K562 (cell line): Measurements from ENCODE around the gene SYNE2. TPM values are rescaled to one million over a fixed set of nuclear protein-coding genes. Genes with fewer than 3 reads are reported as not detected.

Experiments
- ATAC-seq: fragments of 200-7000 bp; cut with Tn5 transposase; 3 replicates; pipeline ENCODE4 v1.9.1; 2020; ENCODE audit warnings: moderate library complexity
- BruUV-seq: library from RNA; stranded (reverse); fragments of 400-500 nt; replicated peaks from 2 replicates; lab custom pipeline; 2021; lab: Mats Ljungman, UMichigan
- CTCF ChIA-PET: fragments of 300-600 bp; formaldehyde crosslinking; extraction: SDS; loops from one replicate; lab custom pipeline; 2021; ENCODE audit warnings: low intra/inter-chr PET ratio; lab: Yijun Ruan, JAX
- POLR2A ChIA-PET: fragments of 300-600, 350-650 bp; sonication (Branson Sonifier 250); formaldehyde crosslinking; extraction: SDS; loops from one replicate; lab custom pipeline; 2021; ENCODE audit warnings: antibody characterized with exemption, inconsistent platforms; lab: Yijun Ruan, JAX
- DNase-seq, 4 experiments: peaks; one replicate each; pipeline versions ENCODE4 v3.0.0 to v3.0.0-alpha.2; 2011 to 2018; ENCODE audit warnings: low spot score in 3 of 4, mixed read lengths in 3 of 4; ENCODE audit errors: extremely low read depth in 1 of 4
- FAIRE-seq: peaks from 2 replicates; lab custom pipeline; 2011; peaks lifted over from hg19 to GRCh38; lab: Jason Lieb, UNC
- H2AFZ ChIP-seq: 2 replicates; pipeline ENCODE4 v1.6.0; 2011; ENCODE audit warnings: low read depth, low read length, control low read depth, inconsistent platforms
- H3K27ac ChIP-seq: fragments of 200-600 bp; 3 replicates; pipeline ENCODE4 v1.8.0; 2011; ENCODE audit warnings: low read depth, mild to moderate bottlenecking, control low read depth, inconsistent platforms, low read length, moderate library complexity, mixed read lengths; ENCODE audit errors: extremely low read depth
- H3K27me3 ChIP-seq, 2 experiments: fragments of 300-600 bp in 1 of 2; 2 replicates in 1 of 2; 3 replicates in 1 of 2; pipeline versions ENCODE4 v1.6.0 to v1.8.0; 2011; ENCODE audit warnings: inconsistent platforms in 2 of 2, low read length in 2 of 2, mild to moderate bottlenecking in 1 of 2, mixed read lengths in 1 of 2, moderate library complexity in 1 of 2; ENCODE audit not compliant: control insufficient read depth in 2 of 2, insufficient read depth in 2 of 2
- H3K36me3 ChIP-seq: fragments of 300-600 bp; 3 replicates; pipeline ENCODE4 v1.8.0; 2011; ENCODE audit warnings: mild to moderate bottlenecking, low read length, inconsistent platforms; ENCODE audit not compliant: control insufficient read depth, insufficient read depth
- H3K4me1 ChIP-seq, 2 experiments: fragments of 200-600 bp in 1 of 2; replicated peaks in 1 of 2; 2 replicates in 1 of 2; 3 replicates in 1 of 2; pipeline versions ENCODE4 v1.5.1 to v1.8.0; 2011; ENCODE audit warnings: inconsistent platforms in 2 of 2, low read length in 2 of 2, mild to moderate bottlenecking in 1 of 2, mixed read lengths in 1 of 2, moderate library complexity in 1 of 2; ENCODE audit not compliant: control insufficient read depth in 2 of 2, insufficient read depth in 2 of 2
- H3K4me2 ChIP-seq: 2 replicates; pipeline ENCODE4 v1.6.1; 2011; ENCODE audit warnings: low read length, control low read depth, inconsistent platforms, mixed read lengths; ENCODE audit not compliant: insufficient read depth
- H3K4me3 ChIP-seq: fragments of 200-600 bp; sonication (generic), shearing (Covaris generic); 2 replicates; pipeline ENCODE4 v1.5.1; 2016; ENCODE audit warnings: control low read depth, inconsistent platforms
- H3K79me2 ChIP-seq: fragments of 200-600 bp; 3 replicates; pipeline ENCODE4 v1.8.0; 2011; ENCODE audit warnings: low read length, inconsistent platforms; ENCODE audit not compliant: control insufficient read depth, insufficient read depth
- H3K9ac ChIP-seq, 2 experiments: 2 replicates each; pipeline versions ENCODE4 v1.6.0 to v1.6.1; 2011; ENCODE audit warnings: low read depth in 2 of 2, low read length in 2 of 2, control low read depth in 1 of 2, inconsistent platforms in 1 of 2, mild to moderate bottlenecking in 1 of 2, mixed read lengths in 1 of 2; ENCODE audit not compliant: insufficient read depth in 1 of 2
- H3K9me1 ChIP-seq: one replicate; pipeline ENCODE4 v1.6.0; 2011; ENCODE audit warnings: inconsistent platforms, mild to moderate bottlenecking, low read length, moderate library complexity; ENCODE audit not compliant: control insufficient read depth, insufficient read depth
- H3K9me3 ChIP-seq: replicated peaks from 2 replicates; pipeline ENCODE4 v1.5.1; 2011; ENCODE audit warnings: low read depth, low read length, inconsistent platforms; ENCODE audit not compliant: control insufficient read depth, insufficient read depth
- H4K20me1 ChIP-seq: replicated peaks from 2 replicates; pipeline ENCODE4 v1.6.1; 2011; ENCODE audit warnings: low read length, inconsistent platforms, mixed read lengths; ENCODE audit not compliant: control insufficient read depth, insufficient read depth
- CHD2 ChIP-seq: IDR thresholded peaks from 2 replicates; pipeline ENCODE4 v1.6.1; 2011; ENCODE audit warnings: low read depth, low read length
- ZNF316 ChIP-seq: fragments of 450-650 bp; IDR thresholded peaks from 2 replicates; pipeline ENCODE4 v1.6.1; 2016
- ZNF41 ChIP-seq: fragments of 250-450 bp; sonication (Bioruptor Pico); conservative IDR thresholded peaks from 2 replicates; pipeline ENCODE4 v1.4.0; 2020; ENCODE audit warnings: mild to moderate bottlenecking
- WGBS: fragments of 100-300 bp; shearing (Covaris generic); methylation state at CpG from one replicate; pipeline ENCODE4 v1.1.6; 2016; ENCODE audit warnings: low coverage, mixed read lengths; ENCODE audit not compliant: insufficient coverage; ENCODE audit errors: missing lambda C conversion rate; 5-methylcytosine and 5-hydroxymethylcytosine counted together
- in situ Hi-C: fragments of 300-500 bp; cut with MboI; formaldehyde crosslinking; loops from 4 replicates; pipeline ENCODE4 v1.15.0; 2018; ENCODE audit warnings: inconsistent platforms, mixed read lengths
- intact Hi-C: fragments of 100-400 bp; cut with micrococcal nuclease; formaldehyde crosslinking; loops from 2 replicates; pipeline ENCODE4 v1.14.2; 2022
- polyA plus RNA-seq, 8 experiments: library from polyadenylated mRNA; depleted of rRNA in 4 of 8; stranded (reverse) in 5 of 8; unstranded in 3 of 8; fragments of >200 nt; fragmentation: Nextera tagmentation in 2 of 8; fragmentation: Illumina TruSeq in 1 of 8; extraction: Ambion mirVana in 2 of 8; extraction: Trizol in 1 of 8; gene quantifications; 2 replicates each; pipeline versions ENCODE4 v1.2.1 to v1.2.3, GENCODE V29; 2011 to 2014; ENCODE audit warnings: inconsistent platforms in 1 of 8, missing spikeins in 1 of 8
- total RNA-seq, 7 experiments: library from RNA; depleted of rRNA in 6 of 7; stranded (reverse); fragments of >200 nt in 6 of 7; fragmentation: Illumina TruSeq in 2 of 7; extraction: Trizol in 2 of 7; gene quantifications; 2 replicates each; pipeline versions ENCODE4 v1.2.1 to v1.2.3, GENCODE V29; 2011 to 2021; ENCODE audit warnings: low replicate concordance in 1 of 7
- TF ChIP-seq, protein P1 (sequence below): IDR thresholded peaks from 2 replicates; pipeline ENCODE4 v1.6.1; 2016; ENCODE audit warnings: missing genetic modification characterization, missing compliant biosample characterization

The SYNE2 gene
- total and polyA plus RNA-seq, 9 of the 15 experiments (the other 6 are each of a cell fraction or from before 2014, with no cell fraction given), result 0.06 to 0.53 (median 0.11) TPM

GRCh38 chr14:64184103-64184729 is 331.4 kb downstream of the SYNE2 start (continued):
- TF ChIP-seq, protein P1, sequence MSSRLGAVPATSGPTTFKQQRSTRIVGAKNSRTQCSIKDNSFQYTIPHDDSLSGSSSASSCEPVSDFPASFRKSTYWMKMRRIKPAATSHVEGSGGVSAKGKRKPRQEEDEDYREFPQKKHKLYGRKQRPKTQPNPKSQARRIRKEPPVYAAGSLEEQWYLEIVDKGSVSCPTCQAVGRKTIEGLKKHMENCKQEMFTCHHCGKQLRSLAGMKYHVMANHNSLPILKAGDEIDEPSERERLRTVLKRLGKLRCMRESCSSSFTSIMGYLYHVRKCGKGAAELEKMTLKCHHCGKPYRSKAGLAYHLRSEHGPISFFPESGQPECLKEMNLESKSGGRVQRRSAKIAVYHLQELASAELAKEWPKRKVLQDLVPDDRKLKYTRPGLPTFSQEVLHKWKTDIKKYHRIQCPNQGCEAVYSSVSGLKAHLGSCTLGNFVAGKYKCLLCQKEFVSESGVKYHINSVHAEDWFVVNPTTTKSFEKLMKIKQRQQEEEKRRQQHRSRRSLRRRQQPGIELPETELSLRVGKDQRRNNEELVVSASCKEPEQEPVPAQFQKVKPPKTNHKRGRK (tag), result no peak
- no peak for TF ChIP-seq CHD2

- Histone ChIP-seq H3K9ac (no peak overlapping the region), H2AFZ (no peak overlapping the region), H3K27ac (no peak overlapping the region), H3K4me1 (no peaks in the 10 kb centered on the region; a peak in 1 of 5 replicates), H3K4me3 (no peak overlapping the region), H4K20me1 (no peaks in the 10 kb centered on the region), H3K9me3 (no peaks in the 10 kb centered on the region), H3K4me2 (no peak overlapping the region), H3K9me1 (no peaks in the 10 kb centered on the region), H3K36me3 (no peaks in the 10 kb centered on the region), H3K79me2 (no peaks in the 10 kb centered on the region)
- ChIA-PET POLR2A (no interaction called here), CTCF (no interaction called here)
- BruUV-seq, result no TSS peak
- whole genome bisulfite sequencing, result 0% methylated on average over 1 of the region's 1 CpG
- ATAC-seq (no peak), DNase-seq (no peak), FAIRE-seq (no peak)
- in situ Hi-C loops, result no loop called here
- TF ChIP-seq ZNF316, result peak; percentile 64
- no peak for TF ChIP-seq ZNF41 (CRISPR knock-in tag)
- TF ChIP-seq, all 486 proteins: peak for 1
- intact Hi-C loops, result no loop called here
- no peaks in the 10 kb centered on the region for H3K27me3 ChIP-seq
Measured at GRCh38 chr14:64185184-64185583, 332.4 kb downstream of the SYNE2 start.
